A549 (cell line): Measurements from ENCODE around the gene RUNX1.

Experiments
- HDAC2 ChIP-seq: fragments of 200-600 bp; sonication (generic); IDR thresholded peaks from 2 replicates; pipeline ENCODE4 v1.6.1; 2016
- POLR2A ChIP-seq: IDR thresholded peaks from 2 replicates; pipeline ENCODE4 v1.6.1; 2012; ENCODE audit warnings: mild to moderate bottlenecking, low read length

GRCh38 chr21:34984356-34985058, 64.6 kb downstream of the RUNX1 start:
- TF ChIP-seq POLR2A (no peak), HDAC2 (no peak)
